Measurements from ENCODE around the gene DNAJC13. TPM values are rescaled to one million over a fixed set of nuclear protein-coding genes. Genes with fewer than 3 reads are reported as not detected.

Gene DNAJC13
- total and polyA plus RNA-seq, 2 of the 8 experiments (the other 6 are each of a cell fraction or from before 2014, with no cell fraction given): 7.9 to 28.8 TPM

DNA sequence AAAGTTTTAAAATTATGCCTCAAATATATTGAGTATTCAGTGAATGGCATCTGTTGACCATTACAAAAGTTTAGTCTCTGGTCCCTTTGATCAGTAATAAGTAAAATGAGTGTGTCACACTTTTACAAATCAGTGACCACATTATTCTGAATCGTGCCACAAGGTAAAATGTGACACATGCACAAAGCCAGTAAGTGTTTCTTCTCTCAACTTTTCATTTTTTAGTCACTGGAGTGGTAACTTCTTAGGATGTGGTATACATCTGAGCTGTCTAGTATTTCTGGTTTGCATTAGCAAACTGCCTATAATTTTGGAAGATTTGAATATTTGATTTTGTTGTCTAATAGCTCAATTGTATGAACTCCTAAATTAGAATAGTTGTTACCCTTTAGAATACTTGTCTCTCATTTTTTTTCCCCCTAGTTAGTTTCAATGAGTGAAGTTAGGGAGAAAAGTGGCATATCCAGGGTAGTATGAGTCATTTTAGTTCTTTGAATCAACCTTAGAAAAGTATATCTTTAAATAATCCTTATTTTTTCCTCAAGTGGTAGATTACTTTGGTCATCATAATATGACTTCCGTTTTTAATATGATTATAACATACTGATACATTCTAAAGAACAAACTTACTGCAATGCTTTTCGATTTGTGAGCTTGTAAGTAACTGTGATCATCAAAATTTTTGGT lies 18.1 kb downstream of the DNAJC13 start:
- Histone ChIP-seq H3K56ac (replicated peaks; ENCODE audit: insufficient read length, low read depth, low read length) (no peak overlapping the region), H2BK15ac (ENCODE audit: low read length) (no peak overlapping the region), H2BK5ac (ENCODE audit: low read depth, low read length) (no peak overlapping the region), H3K27ac (ENCODE audit: low read depth, low read length) (no peak overlapping the region), H4K5ac (ENCODE audit: insufficient read length, low read depth, low read length) (no peak overlapping the region), H4K20me1 (replicated peaks in 1 of 2; ENCODE audit: control insufficient read depth in 1 of 2, insufficient read depth in 2 of 2, low read length in 2 of 2) (peaks cover 0 to 2% of the 10 kb centered on the region in 2 experiments), H2AFZ (ENCODE audit: low read length) (no peak overlapping the region), H3K4ac (replicated peaks; ENCODE audit: insufficient read length, low read depth, low read length) (no peak overlapping the region), H3K9me3 (ENCODE audit: insufficient read depth in 2 of 2, low read depth in 1 of 2, low read length in 1 of 2) (no peaks in the 10 kb centered on the region), H3K4me3 (ENCODE audit: extremely low read depth in 1 of 4, insufficient read depth in 2 of 4, low read depth in 3 of 4, low read length in 4 of 4) (no peak overlapping the region), H2BK12ac (ENCODE audit: low read depth, low read length) (no peak overlapping the region), H3K4me2 (ENCODE audit: insufficient read depth in 1 of 2, low read depth in 2 of 2, low read length in 2 of 2) (no peak overlapping the region), H3K27me3 (replicated peaks in 1 of 4; ENCODE audit: control insufficient read depth in 3 of 4, extremely low read depth in 1 of 4, insufficient read depth in 3 of 4, low read length in 3 of 4) (no peaks in the 10 kb centered on the region), H3K79me2 (ENCODE audit: control insufficient read depth in 1 of 2, insufficient read depth in 2 of 2, low read length in 2 of 2) (peaks cover 0 to 8% of the 10 kb centered on the region in 2 experiments; a peak in 2 of 4 replicates), H3K4me1 (replicated peaks in 1 of 4; ENCODE audit: control insufficient read depth in 3 of 4, insufficient read depth in 4 of 4, low read length in 3 of 4) (no peaks in the 10 kb centered on the region), H2BK20ac (ENCODE audit: low read length) (no peak overlapping the region), H3K18ac (ENCODE audit: extremely low read depth, low read length) (no peak overlapping the region), H3K79me1 (ENCODE audit: low read depth, low read length) (no peaks in the 10 kb centered on the region; the same call in 1 of the 2 replicates), H3K23me2 (ENCODE audit: low read depth, low read length) (no peaks in the 10 kb centered on the region), H3K9ac (replicated peaks in 1 of 4; ENCODE audit: extremely low read depth in 1 of 4, low read depth in 3 of 4, low read length in 3 of 4) (no peak overlapping the region), H3K23ac (ENCODE audit: insufficient read length) (no peak overlapping the region), H3K14ac (ENCODE audit: insufficient read length) (no peak overlapping the region), H2AK5ac (ENCODE audit: low read depth, low read length) (no peak overlapping the region), H4K91ac (replicated peaks; ENCODE audit: insufficient read length, low read length) (no peak overlapping the region), H2BK120ac (replicated peaks; ENCODE audit: low read depth, low read length) (no peak overlapping the region), H4K8ac (ENCODE audit: extremely low read depth, insufficient read depth, low read length) (no peak overlapping the region), H3K36me3 (ENCODE audit: control insufficient read depth in 2 of 4, insufficient read depth in 4 of 4, low read length in 3 of 4) (peaks cover 0 to 3% (median 1%) of the 10 kb centered on the region in 4 experiments; a peak in 2 of 8 replicates)
- DNase-seq (ENCODE audit: low read depth in 1 of 2, low spot score in 2 of 2) (no peak), FAIRE-seq (no peak)
- POLR2A ChIA-PET (ENCODE audit: partially characterized antibody): no interaction called here
- CTCF ChIA-PET (ENCODE audit: partially characterized antibody): interaction anchor here (0.6 kb wide), 1 partner anchor 1387 kb away, joined by 3 read pairs; no protein-coding TSS in a partner anchor
- WGBS, 2 experiments (ENCODE audit: extremely low coverage in 1 of 2, insufficient coverage in 1 of 2, insufficient read length in 1 of 2, insufficient replicate concordance in 2 of 2, low coverage in 1 of 2, low lambda C conversion rate in 2 of 2, missing lambda C conversion rate in 1 of 2): 83% methylated on average over 3 of the region's 3 CpGs; no CpG with 5 or more reads in 1 of the 2 experiments
- TF ChIP-seq, protein P1, sequence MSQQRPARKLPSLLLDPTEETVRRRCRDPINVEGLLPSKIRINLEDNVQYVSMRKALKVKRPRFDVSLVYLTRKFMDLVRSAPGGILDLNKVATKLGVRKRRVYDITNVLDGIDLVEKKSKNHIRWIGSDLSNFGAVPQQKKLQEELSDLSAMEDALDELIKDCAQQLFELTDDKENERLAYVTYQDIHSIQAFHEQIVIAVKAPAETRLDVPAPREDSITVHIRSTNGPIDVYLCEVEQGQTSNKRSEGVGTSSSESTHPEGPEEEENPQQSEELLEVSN (IDR thresholded peaks at IDR 0.05): no peak
- TF ChIP-seq CBX5 (IDR thresholded peaks at IDR 0.05; ENCODE audit: low read depth, low read length) (no peak), KDM4A (IDR thresholded peaks at IDR 0.05; ENCODE audit: low read depth, low read length, severe bottlenecking) (no peak), SIX5 (IDR thresholded peaks at IDR 0.05; ENCODE audit: low read depth, low read length) (no peak), NRF1 (IDR thresholded peaks at IDR 0.05; ENCODE audit: low read depth, low read length) (no peak), TAF1 (IDR thresholded peaks at IDR 0.05; ENCODE audit: low read depth, low read length) (no peak), EGR1 (IDR thresholded peaks at IDR 0.05; ENCODE audit: borderline replicate concordance, low read depth, low read length) (no peak), SIRT6 (IDR thresholded peaks at IDR 0.05; ENCODE audit: low read length) (no peak), CHD1 (IDR thresholded peaks at IDR 0.05; ENCODE audit: low read depth, low read length) (no peak), RBBP5 (IDR thresholded peaks at IDR 0.05; ENCODE audit: borderline replicate concordance, low read depth, low read length) (no peak)
- TF ChIP-seq, protein P2, sequence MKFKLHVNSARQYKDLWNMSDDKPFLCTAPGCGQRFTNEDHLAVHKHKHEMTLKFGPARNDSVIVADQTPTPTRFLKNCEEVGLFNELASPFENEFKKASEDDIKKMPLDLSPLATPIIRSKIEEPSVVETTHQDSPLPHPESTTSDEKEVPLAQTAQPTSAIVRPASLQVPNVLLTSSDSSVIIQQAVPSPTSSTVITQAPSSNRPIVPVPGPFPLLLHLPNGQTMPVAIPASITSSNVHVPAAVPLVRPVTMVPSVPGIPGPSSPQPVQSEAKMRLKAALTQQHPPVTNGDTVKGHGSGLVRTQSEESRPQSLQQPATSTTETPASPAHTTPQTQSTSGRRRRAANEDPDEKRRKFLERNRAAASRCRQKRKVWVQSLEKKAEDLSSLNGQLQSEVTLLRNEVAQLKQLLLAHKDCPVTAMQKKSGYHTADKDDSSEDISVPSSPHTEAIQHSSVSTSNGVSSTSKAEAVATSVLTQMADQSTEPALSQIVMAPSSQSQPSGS (IDR thresholded peaks at IDR 0.05; ENCODE audit: low read length): no peak
